Smooth muscle cell of bladder (primary cell): ENCODE results near the gene ITPR2. TPM values are rescaled to one million over a fixed set of nuclear protein-coding genes. Genes with fewer than 3 reads are reported as not detected.

Source experiments
- total RNA-seq: library from RNA; depleted of rRNA; stranded (reverse); fragments of >200 nt; gene quantifications from 2 replicates; pipeline ENCODE4 v1.2.3, GENCODE V29; 2014

Gene ITPR2
- 23.1 and 28.0 TPM in 2 replicates for total RNA-seq

GRCh38 chr12:26832822-26833742 lies at the start of gene ITPR2:
Gene ITPR2 (minus strand): TSS chr12:26833194. CDS start chr12:26832781, 413 bp downstream.

Other genes starting within 250 kb of the ITPR2 start
- 25.3 and 28.4 TPM in 2 replicates for gene INTS13, start 104.8 kb upstream of the ITPR2 start, total RNA-seq
- 35.3 and 49.0 TPM in 2 replicates for gene FGFR1OP2, start 105.3 kb upstream of the ITPR2 start, total RNA-seq
- 103 and 110 TPM in 2 replicates for gene TM7SF3, start 181.2 kb upstream of the ITPR2 start, total RNA-seq
- gene MED21, start 189.4 kb upstream of the ITPR2 start, total RNA-seq, result 37.2 and 41.5 TPM in 2 replicates
- not detected in 2 replicates for gene C12orf71, start 249.4 kb upstream of the ITPR2 start, total RNA-seq